Eye (tissue), 1 donor: Measurements from ENCODE around the gene OR2M2.

Experiments used
- DNase-seq: peaks from one replicate; pipeline ENCODE4 v3.0.0-alpha.2; 2015

The OR2M2 gene

GRCh38 chr1:248174521-248174920, at the start of gene OR2M2:
TSS of gene OR2M2 (plus strand) at chr1:248174821. CDS start at chr1:248179986, 5,165 bp downstream.
- DNase-seq: no peak

DNA sequence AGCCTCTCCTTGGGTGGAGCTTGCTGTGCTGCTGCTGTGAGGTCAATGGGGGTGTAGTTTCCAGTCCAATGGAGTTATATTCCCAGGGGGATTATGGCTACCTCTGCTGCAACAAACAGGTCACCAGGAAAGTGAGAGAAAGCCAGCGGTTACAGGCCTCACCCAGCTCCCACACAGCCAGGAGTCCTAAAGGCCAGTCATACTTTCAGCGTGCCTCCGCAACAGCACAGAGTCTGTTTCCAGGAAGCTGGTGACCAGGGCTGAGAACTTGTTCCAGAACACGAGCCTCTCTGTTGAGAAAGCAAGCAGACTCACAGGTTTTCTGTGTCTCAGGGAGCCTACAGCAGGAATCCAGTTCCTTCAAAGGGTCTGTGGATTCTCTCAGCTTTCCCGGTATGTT, 47.0 kb upstream of the OR2M2 start:
- no peak for DNase-seq

DNA sequence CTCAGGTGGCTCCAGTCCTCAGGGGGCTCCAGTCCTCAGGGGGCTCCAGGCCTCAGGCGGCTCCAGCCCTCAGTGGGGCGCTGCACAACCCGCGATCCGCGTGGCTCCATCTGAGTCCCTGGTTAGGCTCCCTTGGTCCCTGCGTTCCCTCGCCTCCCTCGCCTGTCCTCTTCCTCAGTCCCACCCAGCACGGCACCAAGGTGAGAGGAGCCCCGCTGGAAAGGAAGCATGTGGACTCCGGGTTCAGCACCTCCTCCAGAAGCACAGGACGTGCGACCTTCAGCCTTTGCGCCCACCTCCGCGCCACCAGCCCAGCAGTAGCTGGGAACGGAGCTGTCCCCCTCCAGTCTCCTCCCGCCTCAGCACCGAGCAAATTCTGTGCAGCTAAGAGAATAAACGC, 37.8 kb upstream of the OR2M2 start:
- no peak for DNase-seq

DNA sequence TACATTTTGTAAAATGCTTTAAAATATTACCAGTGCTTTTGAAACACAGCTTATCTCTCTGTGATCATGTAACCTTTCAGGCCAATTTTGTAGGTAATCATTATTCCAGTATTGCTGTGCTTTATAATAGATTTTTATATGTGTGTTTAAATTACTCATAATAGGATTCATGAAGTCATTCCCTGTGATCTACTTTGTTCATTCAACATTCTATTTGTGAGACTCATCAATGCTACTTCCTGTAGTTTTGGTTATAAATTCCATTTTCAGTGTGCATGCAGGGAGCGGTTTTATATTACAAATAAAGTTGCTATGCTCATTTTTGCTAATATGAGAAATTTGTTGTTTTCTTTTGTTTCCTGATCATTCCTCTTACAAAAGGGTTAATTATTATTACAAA, 33.8 kb upstream of the OR2M2 start:
- DNase-seq: no peak

GRCh38 chr1:248143311-248143710, 31.3 kb upstream of the OR2M2 start:
- no peak for DNase-seq

- DNase-seq: no peak
Observed at GRCh38 chr1:248144513-248145198, 30.0 kb upstream of the OR2M2 start, which contains the start of gene OR2M5. TSS of gene OR2M5 (plus strand) at chr1:248145148. CDS start at chr1:248145148, 0 bp downstream.

- DNase-seq: no peak
Observed at GRCh38 chr1:248152056-248152827, 22.4 kb upstream of the OR2M2 start.

DNA sequence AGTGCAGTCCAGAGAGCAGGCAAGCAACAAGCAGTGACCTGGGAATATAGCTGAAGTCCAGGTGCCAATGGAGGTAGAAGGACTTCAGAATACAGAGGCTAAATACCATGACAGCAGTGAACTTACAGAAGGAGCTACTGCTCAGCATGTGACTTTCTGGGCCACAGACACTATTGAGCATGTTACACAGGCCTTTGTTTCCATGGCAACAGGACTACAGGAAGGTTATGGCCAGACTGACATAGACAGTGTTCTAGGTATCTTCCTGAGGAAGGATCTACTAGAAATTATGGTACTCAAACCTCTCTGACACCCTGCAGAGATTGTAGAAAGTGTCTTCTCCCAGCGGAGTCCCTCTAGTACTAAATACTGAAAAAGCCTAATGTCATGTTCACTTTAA, 18.7 kb upstream of the OR2M2 start:
- DNase-seq: peak; percentile 2

- no peak for DNase-seq
Observed at GRCh38 chr1:248158758-248159157, 15.9 kb upstream of the OR2M2 start.

GRCh38 chr1:248164031-248164430, 10.6 kb upstream of the OR2M2 start:
- DNase-seq: no peak

- no peak for DNase-seq
Observed at GRCh38 chr1:248165186-248165585, 9.4 kb upstream of the OR2M2 start.

GRCh38 chr1:248183996-248184395, 9.4 kb downstream of the OR2M2 start:
- no peak for DNase-seq

DNA sequence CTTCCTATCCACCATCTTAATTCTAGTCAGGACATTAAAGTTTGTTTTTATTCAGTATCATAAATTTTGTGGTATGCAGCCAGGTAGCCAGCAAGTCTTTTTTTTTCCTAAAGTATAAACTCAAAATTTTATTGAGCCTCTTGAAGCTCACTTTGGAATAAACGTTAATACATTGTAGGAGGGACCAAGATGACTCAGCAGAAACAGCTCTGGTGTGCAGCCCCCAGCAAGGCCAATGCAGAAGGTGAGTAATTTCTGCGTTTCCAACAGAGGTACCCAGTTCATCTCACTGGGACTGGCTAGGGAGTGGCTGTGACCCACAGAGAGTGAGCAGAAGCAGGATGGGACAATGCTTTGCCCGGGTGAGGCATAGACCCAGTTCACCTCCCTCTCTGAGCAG, 12.7 kb downstream of the OR2M2 start:
- DNase-seq: no peak

DNA sequence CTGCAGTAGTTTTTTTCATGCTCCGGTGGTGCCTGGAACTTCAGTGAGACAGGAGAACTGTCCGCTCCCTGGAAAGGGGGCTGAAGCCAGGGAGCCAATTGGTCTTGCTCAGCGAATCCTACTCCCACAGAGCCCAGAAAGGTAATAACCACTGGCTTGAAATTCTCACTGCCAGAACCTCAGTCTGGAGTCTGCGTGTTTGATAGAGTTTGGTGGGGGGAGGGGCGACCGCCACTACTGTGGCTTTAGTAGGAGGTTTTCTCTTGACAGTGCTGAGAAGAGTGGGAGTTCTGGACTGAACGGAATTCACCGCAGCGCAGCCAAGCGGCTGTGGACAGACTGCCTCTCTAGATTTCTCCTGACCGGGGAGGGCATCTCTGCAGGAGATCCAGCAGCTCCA, 14.4 kb downstream of the OR2M2 start:
- DNase-seq: peak; percentile 7

DNA sequence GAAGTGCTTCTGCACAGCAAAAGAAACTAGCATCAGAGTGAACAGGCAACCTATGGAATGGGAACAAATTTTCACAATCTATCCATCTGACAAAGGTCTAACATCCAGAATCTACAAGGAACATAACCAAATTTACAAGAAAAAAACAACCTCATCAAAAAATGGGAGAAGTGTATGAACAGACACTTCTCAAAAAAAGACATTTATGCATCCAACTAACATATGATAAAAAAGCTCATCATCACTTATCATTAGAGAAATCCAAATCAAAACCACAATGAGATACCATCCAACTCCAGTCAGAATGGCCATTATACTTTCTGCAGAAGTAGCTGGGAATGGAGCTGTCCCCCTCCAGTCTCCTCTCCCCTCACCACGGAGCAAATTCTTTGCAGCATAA, 19.5 kb downstream of the OR2M2 start:
- DNase-seq: no peak

DNA sequence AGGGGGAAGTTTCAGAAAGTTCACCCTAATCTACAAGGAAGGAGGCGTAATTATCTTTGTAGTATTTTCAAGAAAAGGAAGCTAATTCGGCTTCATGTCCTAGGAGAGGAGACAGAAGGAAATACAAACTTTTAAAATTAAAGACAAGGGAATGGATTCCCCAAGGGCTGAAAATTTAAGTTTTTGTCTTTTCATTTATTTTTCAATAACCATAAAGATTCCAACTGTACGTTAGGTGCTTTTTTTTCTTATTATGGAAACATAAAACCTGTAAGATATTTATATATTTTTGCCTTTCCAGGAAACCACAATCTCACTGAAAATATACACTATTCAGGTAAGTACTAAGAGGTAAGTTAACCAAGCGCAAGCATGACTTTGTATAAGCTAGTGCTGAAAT, 22.3 kb downstream of the OR2M2 start, which contains the start of gene OR2M3:
TSS of gene OR2M3 (plus strand) at position 301 of the 400 bp plus-strand sequence. CDS start 5,803 bp downstream, outside the sequence.
- DNase-seq: no peak

GRCh38 chr1:248215880-248216279, 41.3 kb downstream of the OR2M2 start:
- DNase-seq: no peak

GRCh38 chr1:248225537-248225936, 50.9 kb downstream of the OR2M2 start:
- DNase-seq: no peak

- no peak for DNase-seq
Observed at GRCh38 chr1:248229360-248229908, 54.8 kb downstream of the OR2M2 start.
